ENCODE results near the gene NDUFS2.

GRCh38 chr1:161187311-161187710, 14.9 kb upstream of the NDUFS2 start:
- TF ChIP-seq CTCF (IDR thresholded peaks at IDR 0.05) (no peak), POLR2A (IDR thresholded peaks at IDR 0.05) (no peak)
